GM11168 (cell line): ENCODE data around the gene MAP2K5.

Experiments
- in situ Hi-C: fragments of 300-500 bp; cut with MboI; formaldehyde crosslinking; loops from one replicate; pipeline ENCODE4 v1.12.0; 2022; ENCODE audit warnings: low sequenced_read_pairs; ENCODE audit not compliant: unreplicated experiment

Gene MAP2K5

DNA sequence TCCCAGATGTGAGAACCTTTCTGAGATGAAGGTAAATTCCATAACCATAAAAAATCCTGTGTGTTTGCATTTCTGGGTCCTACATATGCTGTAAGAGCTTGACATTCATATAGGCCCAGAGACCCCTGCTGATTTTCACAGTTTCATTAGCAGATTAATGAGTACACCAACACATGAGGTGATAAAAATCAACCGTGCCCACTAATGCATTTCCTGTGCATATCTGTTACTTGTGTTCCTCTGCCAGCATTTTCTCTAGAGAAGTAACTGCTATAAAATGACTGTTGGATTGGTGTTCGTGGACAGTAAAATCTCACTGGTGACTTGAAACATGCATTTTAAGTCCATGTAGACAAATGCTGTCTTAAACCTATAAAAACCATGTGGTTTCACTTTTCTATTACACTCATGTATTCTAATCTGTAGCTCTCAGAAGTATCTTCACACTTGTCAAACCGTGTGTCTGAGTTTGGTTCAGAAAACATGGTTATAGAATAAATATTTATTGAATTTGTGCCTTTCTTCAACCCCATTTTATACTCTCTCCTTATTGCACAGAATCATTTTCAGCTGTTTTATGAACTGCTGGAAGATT is 14.6 kb downstream of the MAP2K5 start:
- in situ Hi-C loops = no loop called here

DNA sequence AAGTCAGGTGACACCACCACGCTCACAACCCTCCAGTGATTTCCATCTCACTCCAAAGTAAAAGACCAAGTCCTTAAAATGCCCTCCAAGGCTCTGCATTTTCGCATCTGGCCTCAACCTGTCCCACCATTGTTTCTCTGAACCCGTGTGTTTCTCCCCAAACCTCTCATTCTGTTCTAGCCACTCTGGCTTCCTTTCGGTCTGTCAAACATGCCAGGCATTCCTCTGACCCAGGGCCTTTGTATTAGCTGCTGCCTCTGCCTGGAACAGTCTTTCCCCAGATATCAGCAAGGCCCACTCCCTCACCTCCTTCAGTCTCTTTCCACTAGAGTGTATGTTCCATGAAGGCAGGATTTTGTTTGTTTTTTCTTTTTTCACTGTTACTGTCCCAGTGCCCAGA is 16.0 kb downstream of the MAP2K5 start:
- in situ Hi-C loops = no loop called here

DNA sequence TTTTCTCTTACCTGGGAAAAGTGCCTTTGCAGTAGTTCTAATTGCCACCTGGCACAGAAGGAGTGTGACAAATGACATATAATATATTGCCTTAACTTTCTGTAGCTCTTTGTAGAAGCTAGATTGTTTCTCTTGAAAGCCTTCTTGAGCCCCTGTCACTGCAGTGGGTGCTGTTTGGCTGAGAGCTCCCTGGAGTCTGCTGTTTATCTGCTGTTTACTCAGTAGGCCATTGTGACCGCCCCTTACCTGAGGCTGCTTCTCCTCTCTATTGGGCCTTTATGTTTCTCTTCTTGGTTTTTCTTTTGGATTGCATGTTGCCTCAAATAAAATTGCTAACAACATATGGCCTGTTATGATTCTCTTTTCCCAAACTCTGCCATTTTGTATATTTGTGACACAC is 16.7 kb downstream of the MAP2K5 start:
- in situ Hi-C loops = no loop called here

DNA sequence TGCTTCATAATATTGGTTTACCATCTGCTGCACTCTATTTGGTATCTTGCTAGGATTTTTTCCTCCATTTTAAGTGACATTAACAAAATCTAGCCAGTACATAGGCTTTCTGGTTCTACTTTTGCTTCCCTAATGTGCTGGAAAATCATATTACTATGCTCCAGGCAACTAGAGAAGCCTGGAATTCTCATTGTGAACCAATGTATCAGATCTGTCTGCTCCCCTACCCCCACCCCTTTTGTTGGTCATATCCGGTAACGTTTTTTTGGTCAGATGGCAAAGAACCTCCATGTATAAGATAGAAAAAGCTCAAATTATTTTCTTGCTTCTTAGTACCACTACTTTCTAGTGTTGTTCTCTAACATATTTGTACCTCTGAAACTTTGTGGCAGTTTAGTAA is 17.1 kb downstream of the MAP2K5 start:
- in situ Hi-C loops = no loop called here

DNA sequence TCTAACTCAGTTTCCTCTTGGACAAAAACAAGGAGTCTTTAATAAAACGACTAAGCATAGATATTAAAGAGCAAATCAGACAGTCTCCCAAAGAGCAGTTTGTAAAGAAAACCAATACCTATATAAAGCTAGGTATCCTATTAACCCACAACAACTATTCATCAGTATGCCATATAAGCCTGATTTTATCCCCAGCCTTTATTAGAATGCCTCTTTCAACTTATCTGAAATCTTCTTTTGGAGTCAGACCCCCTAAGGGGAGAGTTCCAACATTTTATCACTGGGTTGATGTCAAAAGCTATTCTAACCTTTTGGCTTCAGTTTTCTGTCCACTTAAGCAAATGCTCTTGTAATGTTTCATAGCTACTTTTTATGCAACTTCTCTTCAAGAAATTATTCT is 17.8 kb downstream of the MAP2K5 start:
- in situ Hi-C loops = no loop called here

DNA sequence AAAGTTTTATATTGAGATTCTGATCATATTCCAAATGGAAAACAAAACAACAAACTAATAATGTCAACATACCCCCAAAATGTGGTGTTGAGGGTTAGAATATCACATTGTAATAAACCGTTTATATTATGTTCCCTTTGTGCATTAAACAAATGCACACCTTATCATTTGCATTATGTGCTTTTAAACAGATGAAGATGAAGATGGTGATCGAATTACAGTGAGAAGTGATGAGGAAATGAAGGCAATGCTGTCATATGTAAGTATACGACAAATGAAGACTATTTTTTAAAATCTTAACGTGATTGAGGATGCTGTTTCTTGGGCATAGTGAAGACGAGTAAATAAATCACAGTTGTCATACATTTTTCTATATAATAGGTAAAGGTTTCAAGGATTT is 20.6 kb downstream of the MAP2K5 start:
- in situ Hi-C loops = no loop called here

DNA sequence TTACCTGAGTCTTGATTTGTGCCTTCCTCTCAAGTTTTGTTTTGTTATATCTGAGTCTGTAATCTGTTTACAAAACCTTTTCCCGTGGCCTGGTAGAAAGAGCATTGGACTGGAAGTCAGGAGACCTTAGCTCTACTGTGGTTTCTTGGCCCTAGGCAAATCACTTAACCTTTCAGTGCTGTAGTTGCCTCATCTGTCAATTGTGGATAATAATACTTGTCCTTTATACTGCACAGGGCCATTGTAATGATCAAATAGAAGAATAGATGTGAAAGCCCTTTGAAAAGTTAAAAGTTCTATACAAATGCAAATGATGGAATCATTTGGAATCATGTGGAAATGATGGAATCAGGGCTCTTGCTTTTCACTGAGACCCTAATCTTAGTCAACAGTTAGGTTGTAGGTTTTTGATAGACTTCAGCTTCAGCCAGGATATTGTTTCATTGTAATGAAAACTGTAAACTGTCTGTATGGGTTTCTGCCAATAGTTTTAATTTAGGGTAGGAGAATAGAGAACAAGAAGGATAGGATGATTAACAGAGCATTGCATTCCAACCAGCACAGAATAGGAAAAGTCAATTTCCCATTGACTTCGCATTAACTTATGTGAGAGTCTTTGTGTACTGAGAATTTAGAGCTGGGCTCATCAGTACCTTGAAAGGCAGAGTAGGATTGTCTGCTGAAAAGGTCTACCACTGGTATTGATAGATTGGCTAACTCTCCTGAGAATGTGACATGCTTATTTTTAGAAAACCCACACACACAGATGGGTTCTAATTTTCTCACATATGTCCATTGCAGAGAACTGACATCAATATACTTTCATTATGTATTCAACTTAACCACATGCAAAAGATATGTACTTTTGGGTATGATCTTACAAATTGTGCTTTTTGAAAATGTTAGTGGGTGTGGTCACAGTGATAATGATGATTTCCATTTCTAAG is 21.8 kb downstream of the MAP2K5 start:
- in situ Hi-C loops = no loop called here

DNA sequence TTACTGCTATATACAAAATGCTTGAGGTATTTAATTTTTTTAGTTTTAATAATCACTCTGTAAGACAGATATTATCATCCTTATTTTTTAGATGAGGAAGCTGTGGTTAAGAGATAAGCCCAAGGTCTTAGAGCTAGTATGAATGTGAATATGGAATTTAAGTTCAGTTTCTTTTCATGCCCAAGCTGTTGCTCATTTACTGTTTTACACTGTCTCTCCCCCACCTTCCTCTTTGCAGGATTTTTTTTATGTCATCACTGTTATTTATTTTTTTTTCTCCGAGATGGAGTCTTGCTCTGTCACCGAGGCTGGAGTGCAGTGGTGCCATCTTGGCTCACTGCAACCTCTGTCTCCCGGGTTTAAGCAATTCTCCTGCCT is 22.5 kb downstream of the MAP2K5 start:
- in situ Hi-C loops = no loop called here

DNA sequence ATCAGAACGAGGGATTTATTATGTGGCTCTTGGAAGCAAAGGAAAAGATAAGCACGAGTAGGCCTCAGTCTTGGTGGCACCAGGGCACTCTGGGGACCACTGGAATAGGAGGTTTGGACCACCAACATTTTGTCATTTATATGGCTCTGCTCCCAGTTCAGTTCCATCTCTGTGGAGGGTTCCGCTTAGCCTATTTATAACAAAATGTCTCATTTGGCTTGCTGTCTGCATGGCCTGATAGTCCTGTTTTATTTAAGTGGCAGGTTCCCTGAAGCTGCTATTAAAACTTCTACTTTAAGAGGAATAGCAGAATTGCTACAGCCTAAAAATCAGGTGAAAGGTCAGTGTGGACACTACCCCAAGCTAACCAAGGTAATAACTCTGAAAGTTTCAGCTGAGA is 27.2 kb downstream of the MAP2K5 start:
- in situ Hi-C loops = no loop called here

DNA sequence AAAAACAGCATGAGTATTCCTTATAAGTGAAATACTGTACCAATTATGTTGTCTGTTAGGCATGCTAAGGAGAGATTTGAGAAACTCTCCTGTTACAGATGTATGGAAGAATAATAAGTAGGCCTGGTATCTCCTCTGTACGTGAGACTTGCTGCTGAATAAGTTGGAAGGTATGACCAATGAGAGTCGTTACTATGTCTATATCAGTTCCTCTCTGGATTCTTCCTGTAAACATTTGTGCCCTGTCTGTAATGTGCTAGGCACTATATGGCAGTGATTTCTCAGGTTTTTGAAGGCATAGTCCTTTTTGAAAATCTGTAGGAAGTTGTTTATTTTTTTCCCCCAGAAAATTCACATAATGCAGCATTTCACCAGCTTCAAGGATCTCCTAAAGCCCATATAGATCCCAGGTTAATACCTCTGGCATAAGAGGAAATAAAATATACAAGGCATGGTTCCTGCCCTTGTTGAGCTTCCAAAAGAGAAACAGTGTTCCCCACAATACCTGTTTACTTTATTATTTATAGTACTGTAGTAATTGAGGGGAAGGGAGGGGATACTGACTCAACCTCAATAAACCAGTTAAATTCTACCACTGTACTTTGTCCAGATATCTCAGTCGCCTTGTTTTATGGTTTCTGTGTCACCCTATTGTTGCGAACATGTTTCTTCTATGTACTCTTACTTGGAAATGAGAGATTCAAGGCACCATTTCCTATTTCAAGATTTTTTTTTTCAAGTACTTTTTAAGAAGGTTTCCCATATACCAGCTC is 28.6 kb downstream of the MAP2K5 start:
- in situ Hi-C loops = no loop called here

DNA sequence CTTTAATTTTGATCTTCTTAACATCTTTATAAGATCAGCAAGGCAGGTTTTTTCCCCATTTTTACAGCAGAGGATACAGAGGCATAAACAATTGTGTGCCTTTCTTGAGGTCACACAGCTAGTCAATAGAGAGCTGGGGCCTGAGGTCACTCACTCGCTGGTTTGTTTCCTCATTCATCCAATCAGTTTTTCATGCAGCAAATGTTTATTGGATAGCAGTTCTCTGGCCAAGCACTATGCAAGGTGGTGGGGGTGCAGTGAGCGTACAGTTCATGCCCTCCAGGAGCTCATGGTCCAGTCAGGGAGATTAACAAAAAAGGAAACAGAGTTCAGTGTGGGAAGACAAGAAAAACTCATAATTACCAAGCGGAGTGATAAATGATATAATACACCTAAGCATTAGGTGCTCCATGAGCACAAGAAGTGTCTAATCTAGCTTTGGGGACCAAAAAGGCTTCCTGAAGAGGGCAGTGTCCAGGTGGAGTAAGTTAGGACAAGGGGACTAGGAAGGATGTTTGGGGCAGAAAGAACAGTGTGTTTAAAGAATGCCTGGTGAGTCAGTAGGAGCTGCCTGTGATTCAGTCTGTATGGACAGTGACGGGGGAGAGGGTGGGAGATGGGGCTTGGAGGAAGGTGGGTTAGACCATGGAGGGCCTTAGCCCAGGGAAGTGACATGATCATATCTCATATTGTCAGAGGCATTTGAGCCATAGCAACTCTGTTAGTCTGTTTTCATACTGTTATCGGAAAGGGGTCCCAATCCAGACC is 29.3 kb downstream of the MAP2K5 start:
- in situ Hi-C loops = no loop called here

DNA sequence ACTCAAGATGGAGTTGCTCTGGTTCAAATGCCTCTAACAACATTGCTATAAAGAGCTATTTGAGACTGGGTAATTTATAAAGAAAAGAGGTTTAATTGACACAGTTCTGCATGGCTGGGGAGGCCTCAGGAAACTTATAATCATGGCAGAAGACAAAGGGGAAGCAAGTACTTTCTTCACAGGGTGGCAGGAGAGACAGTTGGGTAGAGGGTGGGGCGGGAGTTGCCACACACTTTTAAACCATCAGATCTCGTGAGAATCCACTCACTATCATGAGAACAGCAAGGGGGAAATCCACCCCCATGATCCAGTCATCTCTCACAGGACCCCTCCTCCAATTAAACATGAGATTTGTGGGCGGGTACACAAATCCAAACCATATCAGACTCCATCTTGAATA is 30.7 kb downstream of the MAP2K5 start:
- in situ Hi-C loops = no loop called here

DNA sequence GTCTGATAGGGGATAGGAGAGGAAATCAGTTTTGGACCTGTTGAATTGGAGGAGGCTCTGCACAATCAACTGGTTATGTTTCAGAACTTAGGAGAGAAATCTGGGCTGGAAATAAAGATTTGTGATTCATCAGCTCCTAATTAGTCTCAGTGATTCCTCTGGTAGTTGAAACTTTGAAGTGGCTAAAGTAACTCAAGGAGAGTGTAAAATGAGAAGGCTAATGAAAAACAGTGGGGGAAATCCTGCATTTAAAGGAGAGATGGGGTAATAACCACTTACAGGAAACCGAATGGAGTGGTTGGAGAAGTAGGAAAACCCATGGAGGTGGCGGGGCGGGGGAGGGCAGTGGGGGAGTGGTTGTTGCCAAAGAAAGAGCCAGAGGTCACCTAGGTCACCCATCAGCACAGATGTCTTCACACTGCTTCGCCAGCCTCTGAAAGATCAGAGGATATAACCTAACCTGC is 32.6 kb downstream of the MAP2K5 start:
- in situ Hi-C loops = no loop called here

DNA sequence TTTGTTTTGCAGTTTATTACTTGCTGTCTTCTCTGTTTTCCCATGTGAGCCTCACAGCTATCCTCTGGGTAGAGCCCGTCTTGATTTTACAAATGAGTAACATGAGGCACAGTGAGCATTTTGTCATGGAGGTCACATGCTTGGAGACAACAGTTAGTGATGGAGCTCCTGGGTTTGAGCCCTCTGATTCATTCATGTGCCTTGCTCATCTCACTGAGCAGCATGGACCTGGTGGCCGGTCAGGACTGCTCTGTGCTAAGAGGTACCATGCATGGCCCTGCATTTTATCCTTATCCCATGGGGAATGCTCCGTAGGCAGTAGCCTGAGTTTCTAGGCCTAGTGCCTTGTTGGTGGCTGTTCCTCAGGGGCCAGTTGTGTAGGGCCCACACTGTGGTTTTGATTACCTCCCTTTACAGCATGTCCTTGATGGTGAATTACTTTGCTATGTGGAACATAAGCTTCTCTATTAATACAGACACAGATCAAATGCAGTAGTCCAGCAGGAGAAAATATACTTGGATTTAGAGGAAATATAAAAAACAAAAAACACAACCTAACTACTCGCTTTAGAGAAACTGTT is 35.6 kb downstream of the MAP2K5 start:
- in situ Hi-C loops = no loop called here

DNA sequence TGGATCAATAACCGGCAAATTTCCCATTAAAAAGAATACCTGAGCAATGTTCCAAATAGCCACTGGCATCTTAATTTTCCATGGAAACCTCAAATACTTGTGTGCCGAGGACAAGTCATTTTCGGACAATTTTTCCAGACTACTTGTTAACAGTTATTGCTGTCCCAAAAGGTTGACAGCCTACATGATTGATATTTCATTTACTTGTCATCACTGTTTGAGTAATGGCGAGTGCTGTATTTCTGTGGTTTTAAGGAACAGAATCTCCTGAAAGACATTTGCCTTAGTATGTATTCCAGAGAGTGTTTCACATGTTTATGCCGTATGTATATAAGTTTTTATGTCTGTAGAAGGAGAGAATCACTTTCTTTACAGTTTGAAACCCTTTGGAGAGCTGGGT is 36.7 kb downstream of the MAP2K5 start:
- in situ Hi-C loops = no loop called here

DNA sequence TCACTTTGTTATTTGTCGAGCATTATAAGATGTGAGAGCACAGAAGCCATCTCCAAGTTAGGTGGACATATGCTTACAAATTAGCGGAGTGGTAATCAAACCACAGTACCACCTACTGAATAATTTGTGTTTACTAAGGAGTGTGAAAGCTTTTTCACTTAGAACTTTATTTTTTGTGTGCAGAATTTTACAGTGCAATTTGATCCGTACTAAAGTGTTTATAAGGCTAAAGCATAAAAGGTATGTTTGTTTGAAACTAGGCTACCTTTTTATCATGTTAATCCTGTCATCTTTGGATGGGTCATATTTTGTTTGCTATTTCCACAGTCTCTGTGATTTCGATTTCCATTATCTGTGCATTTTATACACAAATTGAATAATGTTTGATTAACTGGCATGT is 37.5 kb downstream of the MAP2K5 start:
- in situ Hi-C loops = no loop called here

DNA sequence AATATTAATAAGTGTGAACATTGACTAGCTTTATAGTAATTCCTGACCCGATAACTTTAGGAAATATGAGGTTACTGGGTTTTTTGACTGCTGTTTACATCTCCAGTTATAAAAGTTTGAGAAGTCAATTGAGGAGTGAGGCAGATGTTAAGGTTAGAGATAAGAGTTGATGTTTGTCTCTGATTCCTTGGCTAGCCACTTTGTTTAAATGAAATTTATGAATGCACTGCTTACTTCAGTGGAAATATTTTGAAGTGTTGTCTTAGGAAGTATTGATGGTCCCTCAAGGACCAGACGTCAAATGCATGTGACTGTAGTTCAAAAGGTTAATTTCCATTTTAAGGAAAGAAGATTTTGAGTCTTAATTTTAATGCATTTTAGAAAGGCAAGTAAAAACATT is 41.7 kb downstream of the MAP2K5 start:
- in situ Hi-C loops = no loop called here

DNA sequence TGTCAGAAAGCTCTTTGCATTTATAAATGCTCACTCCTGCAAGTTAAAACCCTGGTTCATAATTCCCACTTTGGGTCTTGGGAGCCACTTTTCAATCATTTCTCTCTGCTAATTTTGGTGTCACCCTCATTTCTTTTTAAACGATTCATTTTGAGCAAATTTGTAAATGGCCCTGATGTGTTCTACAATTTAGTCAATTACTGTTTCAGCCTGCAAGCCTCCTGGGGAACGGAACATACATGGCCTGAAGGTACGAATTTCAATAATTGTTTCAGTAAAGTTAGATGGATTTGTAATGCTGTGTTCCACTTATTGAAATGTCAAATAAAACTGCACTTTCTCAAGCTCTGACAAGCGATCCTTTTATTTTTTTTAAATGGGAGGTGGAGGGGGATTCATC is 43.2 kb downstream of the MAP2K5 start:
- in situ Hi-C loops = no loop called here

DNA sequence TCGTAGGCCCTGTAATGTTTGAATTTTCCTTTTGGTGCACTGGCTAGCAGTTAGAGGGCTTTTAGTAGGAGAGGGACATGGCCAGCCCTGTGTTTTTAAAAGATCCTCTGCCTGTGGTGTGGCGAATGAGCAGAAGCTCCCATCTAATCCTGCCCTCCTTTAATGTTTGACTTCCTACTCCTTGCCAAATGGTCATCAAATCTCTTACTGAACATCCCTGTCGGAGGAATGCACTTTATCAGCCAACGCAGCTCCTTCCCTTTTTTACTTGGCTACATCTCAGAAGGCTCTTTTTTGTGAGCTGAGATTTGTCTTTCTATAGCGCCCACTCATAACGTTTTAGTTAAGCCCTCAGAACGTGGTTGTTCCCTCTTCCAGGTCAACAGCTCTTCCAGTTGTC is 44.8 kb downstream of the MAP2K5 start:
- in situ Hi-C loops = no loop called here

DNA sequence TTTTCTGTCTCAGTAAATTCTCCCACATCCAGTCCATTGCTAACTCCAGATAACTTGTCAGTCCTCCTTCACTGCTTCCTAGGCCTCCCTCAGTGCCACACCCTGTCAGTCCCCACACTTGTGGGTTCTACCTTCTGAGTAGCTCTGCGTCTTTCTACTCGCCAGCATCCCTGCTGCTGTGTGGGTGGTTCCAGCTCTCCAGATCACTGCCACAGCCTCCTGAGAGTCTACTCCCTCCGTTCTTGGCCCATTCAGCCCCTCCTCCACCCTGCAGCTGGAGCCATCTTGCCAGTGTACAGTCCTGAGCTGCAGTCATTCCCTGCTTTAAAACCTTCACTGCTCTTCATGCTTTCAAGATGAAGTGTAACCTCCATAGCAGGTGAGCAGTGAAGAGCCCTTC is 45.3 kb downstream of the MAP2K5 start:
- in situ Hi-C loops = no loop called here
